Right atrium auricular region (tissue), 2 donors: ENCODE data around the gene STOML1. TPM values are rescaled to one million over a fixed set of nuclear protein-coding genes. Genes with fewer than 3 reads are reported as not detected.
A peak's percentile ranks its signal among the peaks of the same experiment; 100 is the strongest.

ENCODE experiments used
- DNase-seq: peaks from one replicate; pipeline ENCODE4 v3.0.0-alpha.2; 2019; ENCODE audit warnings: low spot score
- H3K27ac ChIP-seq, 2 donors: fragments of 200-600 bp; sonication (generic); 1 replicate in 1 of 2; 2 replicates in 1 of 2; pipeline ENCODE4 v1.5.1; 2016 to 2019
- H3K27me3 ChIP-seq, 2 donors: fragments of 200-600 bp; sonication (generic); one replicate each; pipeline versions ENCODE4 v1.5.1 to v1.6.0; 2017 to 2019
- H3K36me3 ChIP-seq: fragments of 200-600 bp; sonication (generic); one replicate; pipeline ENCODE4 v1.5.1; 2016
- H3K4me1 ChIP-seq, 2 donors: fragments of 200-600 bp; sonication (generic); one replicate each; pipeline versions ENCODE4 v1.5.1 to v1.6.0; 2017 to 2019
- H3K4me3 ChIP-seq, 2 donors: fragments of 200-600 bp; sonication (generic); 1 replicate in 1 of 2; 2 replicates in 1 of 2; pipeline ENCODE4 v1.5.1; 2017 to 2019; ENCODE audit warnings: mild to moderate bottlenecking in 1 of 2, moderate library complexity in 1 of 2
- H3K9me3 ChIP-seq, 2 donors: fragments of 200-600 bp; sonication (generic); one replicate each; pipeline ENCODE4 v1.5.1; 2019
- total RNA-seq, 2 donors: library from RNA; depleted of rRNA; stranded (reverse); fragments of >200 nt; gene quantifications; one replicate each; pipeline ENCODE4 v1.1.0, GENCODE V29; 2016
- TF ChIP-seq, protein P1 (sequence below), 2 donors: fragments of 200-600 bp; sonication (generic); IDR thresholded peaks; one replicate each; pipeline ENCODE4 v1.5.1; 2019; ENCODE audit warnings: antibody characterized with exemption in 2 of 2

STOML1 gene
- total RNA-seq, 2 donors from 2014 or later = 11.8 to 23.5 TPM

- DNase-seq = no peak
- Histone ChIP-seq H3K4me3 (peak overlapping the region in 1 of 2 donors; percentile 92), H3K4me1 (peaks cover 0 to 87% of the 10 kb centered on the region in 2 donors), H3K27ac (no peak overlapping the region), H3K36me3 (peaks cover 4% of the 10 kb centered on the region), H3K27me3 (no peaks in the 10 kb centered on the region), H3K9me3 (no peaks in the 10 kb centered on the region)
- TF ChIP-seq, protein P1, sequence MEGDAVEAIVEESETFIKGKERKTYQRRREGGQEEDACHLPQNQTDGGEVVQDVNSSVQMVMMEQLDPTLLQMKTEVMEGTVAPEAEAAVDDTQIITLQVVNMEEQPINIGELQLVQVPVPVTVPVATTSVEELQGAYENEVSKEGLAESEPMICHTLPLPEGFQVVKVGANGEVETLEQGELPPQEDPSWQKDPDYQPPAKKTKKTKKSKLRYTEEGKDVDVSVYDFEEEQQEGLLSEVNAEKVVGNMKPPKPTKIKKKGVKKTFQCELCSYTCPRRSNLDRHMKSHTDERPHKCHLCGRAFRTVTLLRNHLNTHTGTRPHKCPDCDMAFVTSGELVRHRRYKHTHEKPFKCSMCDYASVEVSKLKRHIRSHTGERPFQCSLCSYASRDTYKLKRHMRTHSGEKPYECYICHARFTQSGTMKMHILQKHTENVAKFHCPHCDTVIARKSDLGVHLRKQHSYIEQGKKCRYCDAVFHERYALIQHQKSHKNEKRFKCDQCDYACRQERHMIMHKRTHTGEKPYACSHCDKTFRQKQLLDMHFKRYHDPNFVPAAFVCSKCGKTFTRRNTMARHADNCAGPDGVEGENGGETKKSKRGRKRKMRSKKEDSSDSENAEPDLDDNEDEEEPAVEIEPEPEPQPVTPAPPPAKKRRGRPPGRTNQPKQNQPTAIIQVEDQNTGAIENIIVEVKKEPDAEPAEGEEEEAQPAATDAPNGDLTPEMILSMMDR (IDR thresholded peaks at IDR 0.05) = no peak
Measured at GRCh38 chr15:73993211-73993994, 1.3 kb upstream of the STOML1 start.

DNA sequence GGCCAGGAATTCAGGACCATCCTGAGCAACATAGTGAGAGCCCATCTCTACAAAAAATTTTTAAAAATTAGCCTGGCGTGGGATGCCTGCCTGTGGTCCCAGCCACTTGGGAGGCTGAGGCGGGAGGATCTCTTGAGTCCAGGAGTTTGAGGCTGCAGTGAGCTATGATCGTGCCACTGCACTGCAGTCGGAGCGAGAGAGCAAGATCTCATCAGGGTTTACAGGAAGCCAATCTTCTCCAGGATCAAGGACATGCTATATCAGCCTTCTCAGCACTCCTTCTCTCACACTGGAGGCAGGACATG lies 451 bp upstream of the STOML1 start:
- Histone ChIP-seq H3K4me3 (peak overlapping the region in 1 of 2 donors; percentile 77), H3K4me1 (peaks cover 0 to 87% of the 10 kb centered on the region in 2 donors), H3K27me3 (no peaks in the 10 kb centered on the region), H3K9me3 (no peaks in the 10 kb centered on the region), H3K36me3 (peaks cover 7% of the 10 kb centered on the region), H3K27ac (peak overlapping the region; percentile 86 to 95)
- TF ChIP-seq, protein P1 (IDR thresholded peaks at IDR 0.05) = peak in 1 of 2 donors; percentile 44
- no peak for DNase-seq

GRCh38 chr15:73991260-73991659 lies 835 bp downstream of the STOML1 start:
- peaks cover 7% of the 10 kb centered on the region for H3K36me3 ChIP-seq
- peak overlapping the region; percentile 86 to 95 for H3K27ac ChIP-seq
- H3K27me3 ChIP-seq = no peaks in the 10 kb centered on the region
- H3K4me3 ChIP-seq = peak overlapping the region; percentile 77 to 81
- peaks cover 0 to 87% of the 10 kb centered on the region in 2 donors for H3K4me1 ChIP-seq
- no peaks in the 10 kb centered on the region for H3K9me3 ChIP-seq
- TF ChIP-seq, protein P1 (IDR thresholded peaks at IDR 0.05) = no peak
- DNase-seq = peak; percentile 79

- Histone ChIP-seq H3K4me1 (peaks cover 0 to 88% of the 10 kb centered on the region in 2 donors), H3K4me3 (no peak overlapping the region), H3K36me3 (peaks cover 7% of the 10 kb centered on the region), H3K9me3 (no peaks in the 10 kb centered on the region), H3K27ac (peak overlapping the region; percentile 86 to 95), H3K27me3 (no peaks in the 10 kb centered on the region)
- no peak for DNase-seq
- TF ChIP-seq, protein P1 (IDR thresholded peaks at IDR 0.05) = no peak
Measured at GRCh38 chr15:73990250-73991005, 1.7 kb downstream of the STOML1 start.

GRCh38 chr15:73989001-73989798 lies 2.9 kb downstream of the STOML1 start:
- H3K9me3 ChIP-seq = no peaks in the 10 kb centered on the region
- TF ChIP-seq, protein P1 (IDR thresholded peaks at IDR 0.05) = no peak
- no peaks in the 10 kb centered on the region for H3K27me3 ChIP-seq
- H3K36me3 ChIP-seq = peaks cover 7% of the 10 kb centered on the region
- no peak overlapping the region for H3K4me3 ChIP-seq
- H3K27ac ChIP-seq = peak overlapping the region; percentile 86 to 95
- peaks cover 0 to 96% of the 10 kb centered on the region in 2 donors for H3K4me1 ChIP-seq
- DNase-seq = no peak
